22Rv1 (cell line): ENCODE results near the gene ZNF135.

Experiments
- H3K27ac ChIP-seq: fragments of 450-650 bp; 2 replicates; pipeline ENCODE4 v1.5.1; 2017
- CTCF ChIP-seq: fragments of 450-650 bp; IDR thresholded peaks from 2 replicates; pipeline ENCODE4 v1.5.1; 2017; ENCODE audit warnings: mild to moderate bottlenecking
- ZFX ChIP-seq: fragments of 450-650 bp; IDR thresholded peaks from 2 replicates; pipeline ENCODE4 v1.6.1; 2017; ENCODE audit warnings: antibody characterized with exemption, borderline replicate concordance

The ZNF135 gene

GRCh38 chr19:58059003-58059670 is at the start of gene ZNF135:
ZNF135 (plus strand) TSS chr19:58059282; CDS start chr19:58060003, 721 bp downstream.
- TF ChIP-seq ZFX: no peak
- no peak for TF ChIP-seq CTCF

GRCh38 chr19:58009301-58009665 is 49.8 kb upstream of the ZNF135 start:
- no peak overlapping the region for H3K27ac ChIP-seq
- no peak for TF ChIP-seq ZFX
- TF ChIP-seq CTCF: no peak

More at GRCh38 chr19:58059003-58059670, at the start of gene ZNF135:
- H3K27ac ChIP-seq: peak within 1 kb of the TSS; percentile 34; the same call in 1 of the 2 replicates

GRCh38 chr19:58009666-58010301 is 49.3 kb upstream of the ZNF135 start:
- H3K27ac ChIP-seq: no peak overlapping the region
- TF ChIP-seq CTCF: no peak
- TF ChIP-seq ZFX: no peak

GRCh38 chr19:58010507-58010906 is 48.6 kb upstream of the ZNF135 start:
- no peak for TF ChIP-seq ZFX
- no peak overlapping the region for H3K27ac ChIP-seq

- H3K27ac ChIP-seq: no peak overlapping the region
- no peak for TF ChIP-seq CTCF
- TF ChIP-seq ZFX: no peak
Observed at GRCh38 chr19:58014141-58014540, 44.9 kb upstream of the ZNF135 start.

GRCh38 chr19:58020129-58020528 is 39.0 kb upstream of the ZNF135 start:
- TF ChIP-seq CTCF (no peak), ZFX (no peak)

GRCh38 chr19:58021541-58022282 is 37.4 kb upstream of the ZNF135 start:
- TF ChIP-seq ZFX: no peak
- TF ChIP-seq CTCF: peak; percentile 60

More at GRCh38 chr19:58020129-58020528, 39.0 kb upstream of the ZNF135 start:
- H3K27ac ChIP-seq: no peak overlapping the region

More at GRCh38 chr19:58021541-58022282, 37.4 kb upstream of the ZNF135 start:
- H3K27ac ChIP-seq: no peak overlapping the region
